ENCODE results near the gene ADAMTS16. TPM values are rescaled to one million over a fixed set of nuclear protein-coding genes. Genes with fewer than 3 reads are reported as not detected.

The ADAMTS16 gene
- total RNA-seq, 6 experiments from 2014 or later: 0.26 to 0.70 (median 0.50) TPM; not detected in 1

GRCh38 chr5:5298068-5298633 lies 158.0 kb downstream of the ADAMTS16 start:
- Mint-ChIP-seq H3K27ac (no peak overlapping the region), H3K4me3 (no peak overlapping the region), H3K27me3 (ENCODE audit: insufficient read depth) (peaks cover 10% of the 10 kb centered on the region), H3K4me1 (ENCODE audit: low read depth) (no peaks in the 10 kb centered on the region), H3K36me3 (ENCODE audit: low read depth) (no peaks in the 10 kb centered on the region), H3K9me3 (peaks cover 12% of the 10 kb centered on the region; the same call in 1 of the 2 replicates)
- TF ChIP-seq CTCF (IDR thresholded peaks at IDR 0.05): no peak
- DNase-seq: no peak

- Mint-ChIP-seq H3K9me3 (peaks cover 10% of the 10 kb centered on the region; the same call in 1 of the 2 replicates), H3K4me3 (no peak overlapping the region), H3K4me1 (ENCODE audit: low read depth) (no peaks in the 10 kb centered on the region), H3K27ac (no peak overlapping the region), H3K27me3 (ENCODE audit: insufficient read depth) (peaks cover 13% of the 10 kb centered on the region), H3K36me3 (ENCODE audit: low read depth) (no peaks in the 10 kb centered on the region)
- TF ChIP-seq CTCF (IDR thresholded peaks at IDR 0.05): no peak
- DNase-seq: no peak
These were observed 158.9 kb downstream of the ADAMTS16 start for GRCh38 chr5:5298841-5299541.

- H3K4me3 Mint-ChIP-seq: no peak overlapping the region
- no peak for TF ChIP-seq CTCF (IDR thresholded peaks at IDR 0.05)
- no peak for DNase-seq
- H3K4me1 Mint-ChIP-seq (ENCODE audit: low read depth): peaks cover 2% of the 10 kb centered on the region
- no peak overlapping the region for H3K27ac Mint-ChIP-seq
- H3K9me3 Mint-ChIP-seq: peaks cover 14% of the 10 kb centered on the region
- H3K36me3 Mint-ChIP-seq (ENCODE audit: low read depth): no peaks in the 10 kb centered on the region
- peaks cover 10% of the 10 kb centered on the region; the same call in 1 of the 2 replicates for H3K27me3 Mint-ChIP-seq (ENCODE audit: insufficient read depth)
These were observed 161.0 kb downstream of the ADAMTS16 start for GRCh38 chr5:5301176-5301575.

GRCh38 chr5:5302201-5302600 lies 162.1 kb downstream of the ADAMTS16 start:
- H3K4me3 Mint-ChIP-seq: no peak overlapping the region
- peaks cover 14% of the 10 kb centered on the region for H3K9me3 Mint-ChIP-seq
- no peak for DNase-seq
- no peaks in the 10 kb centered on the region for H3K36me3 Mint-ChIP-seq (ENCODE audit: low read depth)
- TF ChIP-seq CTCF (IDR thresholded peaks at IDR 0.05): no peak
- H3K27me3 Mint-ChIP-seq (ENCODE audit: insufficient read depth): peaks cover 10% of the 10 kb centered on the region; the same call in 1 of the 2 replicates
- H3K4me1 Mint-ChIP-seq (ENCODE audit: low read depth): peaks cover 12% of the 10 kb centered on the region
- H3K27ac Mint-ChIP-seq: no peak overlapping the region

GRCh38 chr5:5303242-5303641 lies 163.1 kb downstream of the ADAMTS16 start:
- Mint-ChIP-seq H3K9me3 (peaks cover 14% of the 10 kb centered on the region), H3K36me3 (ENCODE audit: low read depth) (no peaks in the 10 kb centered on the region), H3K27ac (no peak overlapping the region), H3K4me1 (ENCODE audit: low read depth) (peaks cover 14% of the 10 kb centered on the region), H3K27me3 (ENCODE audit: insufficient read depth) (peaks cover 10% of the 10 kb centered on the region; the same call in 1 of the 2 replicates), H3K4me3 (no peak overlapping the region)
- no peak for DNase-seq
- no peak for TF ChIP-seq CTCF (IDR thresholded peaks at IDR 0.05)
